DOHH2 (cell line): ENCODE results near the gene ZNF451.

Experiments used
- H3F3A ChIP-seq: fragments of 200-600 bp; sonication (generic), shearing (Covaris generic); 2 replicates; pipeline ENCODE4 v1.6.0; 2016; ENCODE audit warnings: antibody characterized with exemption, mild to moderate bottlenecking; ENCODE audit not compliant: control insufficient read depth, insufficient read depth
- H3K27ac ChIP-seq: fragments of 200-600 bp; sonication (generic); 2 replicates; pipeline ENCODE4 v1.5.1; 2014; ENCODE audit warnings: low read depth, mild to moderate bottlenecking, low read length, moderate library complexity
- H3K27me3 ChIP-seq: fragments of 200-600 bp; sonication (generic); 2 replicates; pipeline ENCODE4 v1.6.1; 2014; ENCODE audit warnings: mild to moderate bottlenecking, low read length, mixed read lengths; ENCODE audit not compliant: control insufficient read depth
- H3K36me3 ChIP-seq: fragments of 200-600 bp; sonication (generic); 2 replicates; pipeline ENCODE4 v1.6.1; 2014; ENCODE audit warnings: mild to moderate bottlenecking, low read length, moderate library complexity, mixed read lengths; ENCODE audit not compliant: control insufficient read depth
- H3K4me1 ChIP-seq: fragments of 200-600 bp; sonication (generic); 2 replicates; pipeline ENCODE4 v1.6.1; 2014; ENCODE audit warnings: mild to moderate bottlenecking, low read length, mixed read lengths; ENCODE audit not compliant: control insufficient read depth
- H3K4me2 ChIP-seq: fragments of 200-600 bp; sonication (generic); 2 replicates; pipeline ENCODE4 v1.6.0; 2014; ENCODE audit warnings: mild to moderate bottlenecking, low read length, moderate library complexity
- H3K4me3 ChIP-seq: fragments of 200-600 bp; sonication (generic); 2 replicates; pipeline ENCODE4 v1.5.1; 2014; ENCODE audit warnings: mild to moderate bottlenecking, low read length, mixed read lengths
- H3K79me2 ChIP-seq: fragments of 200-600 bp; sonication (generic); 2 replicates; pipeline ENCODE4 v1.6.1; 2014; ENCODE audit warnings: mild to moderate bottlenecking, low read length, mixed read lengths; ENCODE audit not compliant: control insufficient read depth
- H3K9me2 ChIP-seq: fragments of 200-600 bp; sonication (generic); replicated peaks from 2 replicates; pipeline ENCODE4 v1.6.1; 2014; ENCODE audit warnings: mild to moderate bottlenecking, low read length, mixed read lengths; ENCODE audit not compliant: control insufficient read depth
- H3K9me3 ChIP-seq: fragments of 200-600 bp; sonication (generic); 2 replicates; pipeline ENCODE4 v1.6.1; 2014; ENCODE audit warnings: antibody characterized with exemption, low read length, mixed read lengths; ENCODE audit not compliant: control insufficient read depth, insufficient read depth
- H4K20me1 ChIP-seq: fragments of 200-600 bp; sonication (generic); 2 replicates; pipeline ENCODE4 v1.6.0; 2014; ENCODE audit warnings: low read depth, mild to moderate bottlenecking, antibody characterized with exemption, low read length, moderate library complexity; ENCODE audit not compliant: control insufficient read depth, insufficient read depth
- EZH2phosphoT487 ChIP-seq: fragments of 200-600 bp; sonication (generic); IDR thresholded peaks from 2 replicates; pipeline ENCODE4 v1.6.1; 2017; ENCODE audit warnings: borderline replicate concordance, mild to moderate bottlenecking, antibody characterized with exemption, low read length, moderate library complexity, mixed read lengths
- TF ChIP-seq, protein P1 (sequence below): fragments of 200-600 bp; sonication (generic); IDR thresholded peaks from one replicate; pipeline ENCODE4 v1.5.1; 2014; ENCODE audit warnings: antibody characterized with exemption, mild to moderate bottlenecking, low read depth, low read length; ENCODE audit not compliant: poor library complexity, severe bottlenecking

ZNF451 gene

DNA sequence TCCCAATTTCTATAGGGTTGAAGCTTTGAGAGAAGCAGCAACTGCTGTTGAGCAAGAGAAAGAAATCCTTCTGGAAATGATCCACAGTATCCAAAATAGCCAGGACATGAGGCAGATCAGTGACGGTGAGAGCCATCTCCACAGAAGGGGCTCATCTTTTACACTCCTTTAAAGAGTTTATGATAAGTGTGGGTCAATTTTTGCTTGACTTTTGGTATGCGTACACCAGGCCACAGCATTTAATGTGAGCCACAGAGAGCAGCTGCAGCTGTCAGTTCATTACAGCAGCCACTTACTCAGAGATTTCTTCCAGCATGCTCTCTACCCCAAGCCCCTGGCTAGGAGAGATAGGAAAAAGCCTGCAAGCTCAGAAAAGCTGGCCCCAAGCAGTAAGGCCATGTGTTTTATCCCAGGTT is 92.0 kb downstream of the ZNF451 start:
- Histone ChIP-seq H3K79me2 (peaks cover 42% of the 10 kb centered on the region), H3K9me3 (no peaks in the 10 kb centered on the region), H3K27ac (no peak overlapping the region), H3K4me1 (no peaks in the 10 kb centered on the region), H3F3A (0 out of 2 replicates have a peak, but pooled peaks cover under 1% of the 10 kb centered on the region), H3K9me2 (no peaks in the 10 kb centered on the region), H4K20me1 (no peaks in the 10 kb centered on the region; the same call in 1 of the 2 replicates), H3K36me3 (peaks cover 67% of the 10 kb centered on the region), H3K4me3 (no peak overlapping the region), H3K27me3 (no peaks in the 10 kb centered on the region), H3K4me2 (no peak overlapping the region)
- TF ChIP-seq, protein P1, sequence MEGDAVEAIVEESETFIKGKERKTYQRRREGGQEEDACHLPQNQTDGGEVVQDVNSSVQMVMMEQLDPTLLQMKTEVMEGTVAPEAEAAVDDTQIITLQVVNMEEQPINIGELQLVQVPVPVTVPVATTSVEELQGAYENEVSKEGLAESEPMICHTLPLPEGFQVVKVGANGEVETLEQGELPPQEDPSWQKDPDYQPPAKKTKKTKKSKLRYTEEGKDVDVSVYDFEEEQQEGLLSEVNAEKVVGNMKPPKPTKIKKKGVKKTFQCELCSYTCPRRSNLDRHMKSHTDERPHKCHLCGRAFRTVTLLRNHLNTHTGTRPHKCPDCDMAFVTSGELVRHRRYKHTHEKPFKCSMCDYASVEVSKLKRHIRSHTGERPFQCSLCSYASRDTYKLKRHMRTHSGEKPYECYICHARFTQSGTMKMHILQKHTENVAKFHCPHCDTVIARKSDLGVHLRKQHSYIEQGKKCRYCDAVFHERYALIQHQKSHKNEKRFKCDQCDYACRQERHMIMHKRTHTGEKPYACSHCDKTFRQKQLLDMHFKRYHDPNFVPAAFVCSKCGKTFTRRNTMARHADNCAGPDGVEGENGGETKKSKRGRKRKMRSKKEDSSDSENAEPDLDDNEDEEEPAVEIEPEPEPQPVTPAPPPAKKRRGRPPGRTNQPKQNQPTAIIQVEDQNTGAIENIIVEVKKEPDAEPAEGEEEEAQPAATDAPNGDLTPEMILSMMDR: no peak
- TF ChIP-seq EZH2phosphoT487: no peak

DNA sequence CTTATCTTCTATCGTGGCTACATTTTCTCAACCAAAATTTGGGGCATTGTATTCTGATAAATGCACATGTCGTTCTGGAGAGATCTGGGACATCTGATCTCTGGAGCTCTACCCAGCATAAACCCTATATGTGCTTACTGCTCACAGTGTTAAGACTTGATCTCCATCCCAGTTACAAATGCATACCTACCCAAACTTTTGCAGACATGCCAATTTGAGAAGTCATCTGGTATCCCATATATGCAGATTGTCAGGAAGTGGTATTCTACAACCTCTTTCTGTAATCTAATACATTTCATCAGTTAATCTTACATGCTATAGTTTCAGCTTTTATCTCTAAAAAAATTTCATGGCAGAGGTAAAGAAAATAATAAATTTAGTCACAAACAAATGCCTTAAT is 93.3 kb downstream of the ZNF451 start:
- TF ChIP-seq EZH2phosphoT487: no peak
- Histone ChIP-seq H4K20me1 (no peaks in the 10 kb centered on the region; the same call in 1 of the 2 replicates), H3K4me3 (no peak overlapping the region), H3K36me3 (peaks cover 66% of the 10 kb centered on the region), H3K79me2 (peaks cover 29% of the 10 kb centered on the region), H3K9me2 (no peaks in the 10 kb centered on the region), H3K27ac (no peak overlapping the region), H3F3A (peaks cover 2% of the 10 kb centered on the region), H3K4me1 (no peaks in the 10 kb centered on the region), H3K27me3 (no peaks in the 10 kb centered on the region), H3K4me2 (no peak overlapping the region), H3K9me3 (no peaks in the 10 kb centered on the region)

DNA sequence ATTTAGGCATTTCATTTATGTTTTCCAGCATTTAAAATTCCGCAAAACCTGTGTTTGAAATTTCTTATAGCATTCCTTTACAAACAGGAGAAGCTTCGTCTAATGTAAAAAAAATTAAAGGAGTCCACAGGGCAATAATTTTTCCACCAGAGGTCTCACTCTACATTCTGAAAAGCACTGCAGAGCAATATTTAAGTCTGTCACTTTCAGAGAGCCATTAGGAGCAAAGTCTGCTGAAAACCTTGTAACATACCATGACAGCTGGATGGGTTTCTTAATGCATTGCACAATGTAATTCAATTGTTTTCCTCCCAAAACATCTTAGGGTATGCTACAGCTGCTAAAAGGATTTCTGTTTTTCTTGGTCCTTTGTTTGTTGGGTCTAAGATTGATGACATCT is 100.2 kb downstream of the ZNF451 start:
- Histone ChIP-seq H3K9me3 (no peaks in the 10 kb centered on the region), H3K79me2 (no peaks in the 10 kb centered on the region), H3K27ac (no peak overlapping the region), H3K4me3 (no peak overlapping the region), H3F3A (peaks cover 7% of the 10 kb centered on the region), H3K4me1 (no peaks in the 10 kb centered on the region), H3K27me3 (no peaks in the 10 kb centered on the region), H3K9me2 (no peaks in the 10 kb centered on the region), H3K4me2 (no peak overlapping the region), H4K20me1 (no peaks in the 10 kb centered on the region), H3K36me3 (peaks cover 37% of the 10 kb centered on the region)
- no peak for TF ChIP-seq EZH2phosphoT487
- TF ChIP-seq, protein P1: peak; percentile 33

DNA sequence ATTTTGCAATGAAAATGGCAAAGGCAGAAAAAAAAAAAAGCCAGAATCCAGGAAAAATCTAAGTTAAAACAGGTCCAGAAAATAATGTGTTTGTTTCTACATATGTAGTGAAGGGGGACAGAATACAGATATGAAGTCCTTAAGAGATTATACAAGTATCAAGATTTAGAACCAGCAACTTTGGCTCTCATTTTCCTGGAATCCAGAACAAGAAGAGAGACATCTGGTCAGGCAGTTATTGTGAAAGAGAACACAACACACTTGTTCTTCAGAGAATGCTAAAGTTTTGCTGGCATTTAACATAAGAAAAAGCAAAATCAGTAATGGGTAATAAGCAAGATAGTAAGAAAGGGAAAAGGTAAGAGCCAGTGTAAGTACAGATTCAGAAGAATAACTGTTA is 103.2 kb downstream of the ZNF451 start:
- no peak overlapping the region for H3K27ac ChIP-seq
- no peaks in the 10 kb centered on the region for H3K27me3 ChIP-seq
- H3K36me3 ChIP-seq: peaks cover 19% of the 10 kb centered on the region
- TF ChIP-seq, protein P1: no peak
- no peak for TF ChIP-seq EZH2phosphoT487
- no peaks in the 10 kb centered on the region for H3K4me1 ChIP-seq
- H3K9me3 ChIP-seq: no peaks in the 10 kb centered on the region
- no peaks in the 10 kb centered on the region for H3K9me2 ChIP-seq
- no peak overlapping the region for H3K4me2 ChIP-seq
- no peaks in the 10 kb centered on the region for H4K20me1 ChIP-seq
- peaks cover 6% of the 10 kb centered on the region; the same call in 1 of the 2 replicates for H3F3A ChIP-seq
- H3K4me3 ChIP-seq: no peak overlapping the region
- no peaks in the 10 kb centered on the region for H3K79me2 ChIP-seq
